Mesenchymal stem cell (in vitro differentiated cells and primary cell): ENCODE data around the gene UGT1A9.

Experiments used
- DNase-seq: peaks from one replicate; pipeline ENCODE4 v3.0.0-alpha.2; 2013
- H2AFZ ChIP-seq: one replicate; pipeline ENCODE4 v1.6.1; 2013; ENCODE audit warnings: low read depth, mild to moderate bottlenecking, control low read depth, inconsistent platforms, low read length, moderate library complexity
- H2AK5ac ChIP-seq: 2 replicates; pipeline ENCODE4 v1.6.1; 2013; ENCODE audit warnings: low read length, moderate library complexity, mild to moderate bottlenecking, inconsistent platforms; ENCODE audit not compliant: severe bottlenecking
- H2BK120ac ChIP-seq: one replicate; pipeline ENCODE4 v1.6.1; 2013; ENCODE audit warnings: low read depth, mild to moderate bottlenecking, inconsistent platforms, low read length, moderate library complexity
- H2BK12ac ChIP-seq, 2 experiments: one replicate each; pipeline ENCODE4 v1.6.1; 2013; ENCODE audit warnings: inconsistent platforms in 2 of 2, low read length in 2 of 2, mild to moderate bottlenecking in 2 of 2, moderate library complexity in 2 of 2, control low read depth in 1 of 2
- H2BK15ac ChIP-seq: one replicate; pipeline ENCODE4 v1.6.1; 2013; ENCODE audit warnings: mild to moderate bottlenecking, low read depth, inconsistent platforms; ENCODE audit not compliant: poor library complexity, severe bottlenecking
- H2BK5ac ChIP-seq: 2 replicates; pipeline ENCODE4 v1.6.1; 2013; ENCODE audit warnings: low read depth, mild to moderate bottlenecking, low read length, control low read depth, inconsistent platforms; ENCODE audit not compliant: poor library complexity, severe bottlenecking
- H3K14ac ChIP-seq, 2 experiments: one replicate each; pipeline ENCODE4 v1.6.1; 2013; ENCODE audit warnings: inconsistent platforms in 2 of 2, low read length in 2 of 2, control low read depth in 1 of 2, mild to moderate bottlenecking in 1 of 2, moderate library complexity in 1 of 2
- H3K18ac ChIP-seq, 2 experiments: one replicate each; pipeline ENCODE4 v1.6.1; 2013; ENCODE audit warnings: inconsistent platforms in 2 of 2, low read length in 2 of 2, control low read depth in 1 of 2, low read depth in 1 of 2, mild to moderate bottlenecking in 1 of 2
- H3K23ac ChIP-seq, 2 experiments: one replicate each; pipeline ENCODE4 v1.6.1; 2013; ENCODE audit warnings: inconsistent platforms in 2 of 2, low read length in 2 of 2, mild to moderate bottlenecking in 2 of 2, moderate library complexity in 2 of 2, control low read depth in 1 of 2
- H3K27ac ChIP-seq: 2 replicates; pipeline ENCODE4 v1.5.1; 2013; ENCODE audit warnings: mild to moderate bottlenecking, moderate library complexity, low read length, control low read depth, inconsistent platforms; ENCODE audit not compliant: poor library complexity, severe bottlenecking
- H3K27me3 ChIP-seq, 2 experiments: 2 replicates each; pipeline versions ENCODE4 v1.6.1 to v1.7.0; 2013; ENCODE audit warnings: low read length in 2 of 2, mild to moderate bottlenecking in 2 of 2, moderate library complexity in 2 of 2, control low read depth in 1 of 2, inconsistent platforms in 1 of 2; ENCODE audit not compliant: control insufficient read depth in 1 of 2, insufficient read depth in 1 of 2
- H3K36me3 ChIP-seq, 2 experiments: 2 replicates each; pipeline versions ENCODE4 v1.6.1 to v1.7.0; 2013; ENCODE audit warnings: low read length in 2 of 2, control low read depth in 1 of 2, inconsistent platforms in 1 of 2, low read depth in 1 of 2, mild to moderate bottlenecking in 1 of 2; ENCODE audit not compliant: insufficient read depth in 2 of 2, control insufficient read depth in 1 of 2
- H3K4ac ChIP-seq, 2 experiments: one replicate each; pipeline ENCODE4 v1.6.1; 2013; ENCODE audit warnings: inconsistent platforms in 2 of 2, low read length in 2 of 2, mild to moderate bottlenecking in 2 of 2, moderate library complexity in 2 of 2, control low read depth in 1 of 2, low read depth in 1 of 2
- H3K4me1 ChIP-seq: 2 replicates; pipeline ENCODE4 v1.6.1; 2013; ENCODE audit warnings: low read depth, low read length, control low read depth; ENCODE audit not compliant: control insufficient read depth, insufficient read depth
- H3K4me2 ChIP-seq: 2 replicates; pipeline ENCODE4 v1.6.1; 2013; ENCODE audit warnings: low read length, mild to moderate bottlenecking, inconsistent platforms; ENCODE audit not compliant: poor library complexity, severe bottlenecking
- H3K4me3 ChIP-seq, 2 experiments: 2 replicates each; pipeline versions ENCODE4 v1.5.1 to v1.7.0; 2013; ENCODE audit warnings: low read length in 2 of 2, mild to moderate bottlenecking in 2 of 2, control low read depth in 1 of 2, low read depth in 1 of 2; ENCODE audit not compliant: insufficient read depth in 1 of 2
- H3K79me1 ChIP-seq: replicated peaks from 2 replicates; pipeline ENCODE4 v1.6.1; 2013; ENCODE audit warnings: mild to moderate bottlenecking, control low read depth, low read length, inconsistent platforms; ENCODE audit not compliant: poor library complexity, severe bottlenecking
- H3K9ac ChIP-seq: 2 replicates; pipeline ENCODE4 v1.7.0; 2013; ENCODE audit warnings: mild to moderate bottlenecking, low read length, moderate library complexity
- H3K9me3 ChIP-seq: 2 replicates; pipeline ENCODE4 v1.7.0; 2013; ENCODE audit warnings: mild to moderate bottlenecking, low read length; ENCODE audit not compliant: control insufficient read depth
- H4K8ac ChIP-seq: one replicate; pipeline ENCODE4 v1.6.1; 2013; ENCODE audit warnings: inconsistent platforms, mild to moderate bottlenecking, low read length, moderate library complexity
- H4K91ac ChIP-seq: one replicate; pipeline ENCODE4 v1.6.1; 2013; ENCODE audit warnings: mild to moderate bottlenecking, low read length, inconsistent platforms
- WGBS: methylation state at CpG from one replicate; pipeline ENCODE4 v1.1.7; 2013; ENCODE audit warnings: mixed read lengths; 5-methylcytosine and 5-hydroxymethylcytosine counted together

UGT1A9 gene

GRCh38 chr2:233822101-233822771 is 150.5 kb downstream of the UGT1A9 start:
- no peak overlapping the region for H3K4me2 ChIP-seq
- no peak overlapping the region for H4K8ac ChIP-seq
- H2BK5ac ChIP-seq, result no peak overlapping the region
- no peak overlapping the region for H4K91ac ChIP-seq
- H3K18ac ChIP-seq, result no peak overlapping the region
- no peak overlapping the region for H3K14ac ChIP-seq
- H3K4ac ChIP-seq, result no peak overlapping the region
- H3K4me1 ChIP-seq, result peaks cover 1% of the 10 kb centered on the region
- no peaks in the 10 kb centered on the region for H3K36me3 ChIP-seq
- no peaks in the 10 kb centered on the region for H3K79me1 ChIP-seq
- no peak overlapping the region for H3K27ac ChIP-seq
- H3K4me3 ChIP-seq, result no peak overlapping the region
- no peak overlapping the region for H2BK120ac ChIP-seq
- H3K9ac ChIP-seq, result no peak overlapping the region
- no peak overlapping the region for H2BK12ac ChIP-seq
- H2AK5ac ChIP-seq, result no peak overlapping the region
- DNase-seq, result no peak
- H3K27me3 ChIP-seq, result peaks cover 21 to 27% of the 10 kb centered on the region in 2 experiments
- H3K23ac ChIP-seq, result no peak overlapping the region
- H3K9me3 ChIP-seq, result no peaks in the 10 kb centered on the region
- 91% methylated on average over 21 of the region's 21 CpGs for WGBS
- H2AFZ ChIP-seq, result no peak overlapping the region
- no peak overlapping the region for H2BK15ac ChIP-seq
